Spleen (tissue), 11 donors: ENCODE measurements around the gene PTRH1. TPM values are rescaled to one million over a fixed set of nuclear protein-coding genes. Genes with fewer than 3 reads are reported as not detected.

Experiments
- DNase-seq: peaks from one replicate; pipeline ENCODE4 v3.0.0-alpha.2; 2020
- H3K27ac ChIP-seq, 8 donors: fragments of 200-600 bp; sonication (generic) in 7 of 8; 1 replicate in 4 of 8; 2 replicates in 4 of 8; pipeline versions ENCODE4 v1.5.0 to v1.8.0; 2016 to 2021; ENCODE audit warnings: inconsistent platforms in 4 of 8, mild to moderate bottlenecking in 4 of 8, moderate library complexity in 1 of 8
- H3K27me3 ChIP-seq, 7 donors: fragments of 200-600 bp; sonication (generic) in 6 of 7; replicated peaks in 1 of 7; 1 replicate in 4 of 7; 2 replicates in 3 of 7; pipeline versions ENCODE4 v1.5.0 to v1.8.0; 2016 to 2021; ENCODE audit warnings: inconsistent platforms in 3 of 7, mild to moderate bottlenecking in 1 of 7
- H3K36me3 ChIP-seq, 6 donors: fragments of 200-600 bp; sonication (generic) in 5 of 6; 1 replicate in 4 of 6; 2 replicates in 2 of 6; pipeline versions ENCODE4 v1.5.0 to v1.8.0; 2016 to 2021; ENCODE audit warnings: inconsistent platforms in 2 of 6
- H3K4me1 ChIP-seq, 6 donors: fragments of 200-600 bp; sonication (generic) in 5 of 6; 1 replicate in 3 of 6; 2 replicates in 3 of 6; pipeline versions ENCODE4 v1.5.0 to v1.8.0; 2016 to 2021; ENCODE audit warnings: inconsistent platforms in 3 of 6
- H3K4me3 ChIP-seq, 8 donors: fragments of 200-600 bp; sonication (generic) in 7 of 8; 1 replicate in 4 of 8; 2 replicates in 4 of 8; pipeline versions ENCODE4 v1.5.0 to v1.8.0; 2016 to 2021; ENCODE audit warnings: inconsistent platforms in 4 of 8, mild to moderate bottlenecking in 4 of 8, moderate library complexity in 2 of 8
- H3K9me3 ChIP-seq, 8 donors: fragments of 200-600 bp; sonication (generic) in 7 of 8; 1 replicate in 4 of 8; 2 replicates in 4 of 8; pipeline versions ENCODE4 v1.5.0 to v1.8.0; 2016 to 2021; ENCODE audit warnings: inconsistent platforms in 4 of 8
- POLR2A ChIP-seq, 3 donors: fragments of 450-650 bp; IDR thresholded peaks; one replicate each; pipeline ENCODE4 v1.5.1; 2017; ENCODE audit warnings: antibody characterized with exemption in 3 of 3, mild to moderate bottlenecking in 1 of 3
- POLR2AphosphoS5 ChIP-seq, 3 donors: sonication (generic); formaldehyde crosslinking; IDR thresholded peaks; one replicate each; pipeline ENCODE4 v1.5.1; 2017; ENCODE audit warnings: antibody characterized with exemption in 3 of 3
- WGBS, 5 donors: extraction: QIAGEN DNeasy Blood & Tissue Kit in 3 of 5; methylation state at CpG; one replicate each; pipeline versions ENCODE4 v1.1.5 to v1.1.7; 2013 to 2018; 5-methylcytosine and 5-hydroxymethylcytosine counted together
- intact Hi-C: fragments of 100-400 bp; cut with DNase I; formaldehyde crosslinking; loops from one replicate; pipeline ENCODE4 v1.15.0; 2023; ENCODE audit warnings: low total_unique reads
- polyA plus RNA-seq, 3 donors: library from polyadenylated mRNA; stranded (reverse); fragments of 200-250 nt; gene quantifications; one replicate each; pipeline ENCODE4 v1.2.1, GENCODE V29; 2013
- total RNA-seq, 7 donors: library from RNA; depleted of rRNA in 3 of 7; stranded (reverse); fragments of >200 nt in 3 of 7; fragmentation: NEBNext Ultra II Directional in 4 of 7; extraction: Animal tissue kit (Norgen Biotek cat#: 25700) in 4 of 7; gene quantifications; one replicate each; pipeline versions ENCODE4 v1.1.0 to v1.2.1, GENCODE V29; 2016 to 2021
- TF ChIP-seq, protein P1 (sequence below), 11 experiments: fragments of 200-600 bp in 7 of 11; fragments of 450-650 bp in 4 of 11; sonication (generic) in 4 of 11; IDR thresholded peaks in 8 of 11; conservative IDR thresholded peaks in 3 of 11; 1 replicate in 7 of 11; 2 replicates in 4 of 11; pipeline versions ENCODE4 v1.4.0 to v1.8.0; 2016 to 2021; ENCODE audit warnings: antibody characterized with exemption in 11 of 11, inconsistent platforms in 4 of 11, mild to moderate bottlenecking in 1 of 11
- donor health status: healthy with polysubstance abuse.
- donor health status: DM: no; HTN: no; CAD: no; lungs with moderate emphysema.
- donor health status: DM: no; HTN: no; CAD: no.
- donor health status: Bipolar disorder and iron deficiency.
- donor health status: healthy.
- donor health status: DM: no; HTN: no; CAD: no.
- donor health status: DM: yes; HTN: yes; CAD: no.

Gene PTRH1
- total and polyA plus RNA-seq, 10 donors, result 7.4 to 17.9 (median 11.5) TPM

DNA sequence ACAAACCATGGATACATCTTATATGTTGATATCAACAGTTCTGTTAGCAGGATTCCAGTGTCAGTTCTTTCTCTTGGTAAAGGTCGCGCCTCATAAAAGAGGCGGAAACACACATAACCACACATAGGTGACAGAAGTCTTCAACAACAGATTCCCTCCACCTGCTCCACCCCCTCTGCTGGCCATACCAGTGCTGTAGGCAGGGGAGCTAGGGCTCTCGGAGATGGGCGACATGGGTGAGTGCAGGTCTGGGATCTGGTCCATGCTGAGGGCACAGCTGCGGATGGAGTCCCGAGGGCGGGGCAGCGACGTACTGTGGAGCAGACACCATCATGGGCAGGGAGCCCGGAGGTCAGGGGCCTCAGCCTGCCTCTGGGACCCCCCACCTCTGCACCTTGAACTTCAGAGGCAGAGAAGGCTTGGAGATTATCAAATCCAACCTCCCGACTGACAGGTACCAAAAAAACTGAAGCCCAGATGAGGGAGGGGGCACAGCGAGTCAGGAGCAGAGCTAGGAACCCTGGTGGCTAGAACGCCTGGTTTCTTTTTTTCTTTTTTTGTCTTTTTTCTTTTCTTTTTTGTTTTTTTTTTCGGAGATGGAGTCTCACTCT lies 31.6 kb upstream of the PTRH1 start:
- no peak overlapping the region for H3K4me3 ChIP-seq
- H3K9me3 ChIP-seq, result no peaks in the 10 kb centered on the region
- H3K27me3 ChIP-seq, result no peaks in the 10 kb centered on the region
- no peak for DNase-seq
- H3K4me1 ChIP-seq, result peaks cover 0 to 49% (median 7%) of the 10 kb centered on the region in 6 donors
- H3K27ac ChIP-seq, result peak overlapping the region in 1 of 8 donors; percentile 30
- peaks cover 3 to 100% (median 96%) of the 10 kb centered on the region in 6 donors for H3K36me3 ChIP-seq
- WGBS, 5 donors, result 83 to 89% (median 88%) methylated on average over 15 of the region's 15 CpGs
- TF ChIP-seq, protein P1, sequence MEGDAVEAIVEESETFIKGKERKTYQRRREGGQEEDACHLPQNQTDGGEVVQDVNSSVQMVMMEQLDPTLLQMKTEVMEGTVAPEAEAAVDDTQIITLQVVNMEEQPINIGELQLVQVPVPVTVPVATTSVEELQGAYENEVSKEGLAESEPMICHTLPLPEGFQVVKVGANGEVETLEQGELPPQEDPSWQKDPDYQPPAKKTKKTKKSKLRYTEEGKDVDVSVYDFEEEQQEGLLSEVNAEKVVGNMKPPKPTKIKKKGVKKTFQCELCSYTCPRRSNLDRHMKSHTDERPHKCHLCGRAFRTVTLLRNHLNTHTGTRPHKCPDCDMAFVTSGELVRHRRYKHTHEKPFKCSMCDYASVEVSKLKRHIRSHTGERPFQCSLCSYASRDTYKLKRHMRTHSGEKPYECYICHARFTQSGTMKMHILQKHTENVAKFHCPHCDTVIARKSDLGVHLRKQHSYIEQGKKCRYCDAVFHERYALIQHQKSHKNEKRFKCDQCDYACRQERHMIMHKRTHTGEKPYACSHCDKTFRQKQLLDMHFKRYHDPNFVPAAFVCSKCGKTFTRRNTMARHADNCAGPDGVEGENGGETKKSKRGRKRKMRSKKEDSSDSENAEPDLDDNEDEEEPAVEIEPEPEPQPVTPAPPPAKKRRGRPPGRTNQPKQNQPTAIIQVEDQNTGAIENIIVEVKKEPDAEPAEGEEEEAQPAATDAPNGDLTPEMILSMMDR (IDR thresholded peaks at IDR 0.05 in 8 of 11, conservative IDR thresholded peaks at IDR 0.05 in 3 of 11), result peak in 1 of 11 experiments; percentile 15
- TF ChIP-seq POLR2A (IDR thresholded peaks at IDR 0.05), result no peak
- peak in 2 of 3 donors; percentile 45 to 75 for TF ChIP-seq POLR2AphosphoS5 (IDR thresholded peaks at IDR 0.05)
- intact Hi-C loops, result no loop called here

DNA sequence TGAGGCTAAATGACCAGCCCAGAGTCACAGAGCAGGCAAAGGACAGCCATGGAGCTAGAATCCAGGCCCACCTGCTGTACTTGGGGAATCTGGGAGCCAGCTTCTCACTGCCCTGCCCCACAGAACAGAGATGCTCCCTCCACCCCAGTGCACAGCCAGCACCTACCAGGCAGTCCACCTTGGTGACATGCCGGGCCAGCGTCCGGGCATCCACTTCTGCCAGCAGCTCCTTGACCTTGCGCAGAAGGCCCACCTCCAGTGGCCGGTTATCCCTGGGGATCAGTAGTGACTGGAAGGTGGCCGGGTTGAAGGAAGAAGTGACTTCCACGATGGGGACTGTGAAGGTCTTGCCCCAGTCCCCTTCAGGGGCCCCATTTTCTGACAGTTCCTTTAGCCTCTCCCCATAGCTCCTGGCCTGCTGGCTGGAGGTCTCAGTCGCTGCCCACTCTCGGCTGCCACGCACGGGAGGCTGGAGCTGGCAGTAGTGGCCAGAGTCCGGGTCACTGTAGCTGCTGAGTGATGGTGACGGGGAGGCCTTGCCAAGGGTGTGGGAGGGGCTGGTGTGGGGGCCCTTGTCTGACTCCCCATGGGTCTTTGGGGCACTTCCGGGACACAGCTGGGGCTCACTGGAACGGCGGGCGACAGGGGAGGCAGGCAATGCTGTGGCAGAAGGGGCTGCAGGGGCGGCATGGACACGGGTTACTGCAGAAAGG lies 29.1 kb upstream of the PTRH1 start:
- intact Hi-C loops, result no loop called here

DNA sequence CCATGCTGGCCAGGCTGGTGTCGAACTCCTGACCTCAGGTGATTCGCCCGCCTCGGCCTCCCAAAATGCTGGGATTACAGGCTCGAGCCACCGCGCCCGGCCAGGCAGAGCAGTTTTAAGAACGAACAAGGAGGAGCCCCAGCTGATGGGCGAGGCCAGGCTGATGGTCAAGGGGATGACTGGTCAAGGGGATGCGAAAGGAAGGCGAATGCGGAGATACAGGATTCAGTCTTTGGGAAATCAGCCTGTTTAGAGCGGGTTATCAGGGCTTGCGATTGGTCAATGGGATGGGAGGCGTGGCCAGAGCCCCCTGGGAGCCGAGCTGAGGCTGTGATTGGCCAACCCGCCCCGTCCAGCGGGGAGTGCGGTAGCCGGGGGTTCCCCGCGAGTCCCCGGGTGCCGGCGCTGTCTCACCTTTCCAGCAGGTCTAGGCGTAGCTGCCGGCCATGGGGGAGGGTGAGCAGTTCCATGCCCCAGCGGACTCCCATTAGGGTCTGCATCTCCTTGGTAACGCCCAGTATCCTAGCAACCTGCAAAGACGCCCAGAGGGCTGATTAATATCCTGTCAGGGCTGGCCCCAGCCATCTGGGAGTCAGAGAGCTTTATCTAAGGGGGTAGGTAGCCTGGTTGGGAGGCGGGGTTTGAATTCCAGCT lies 27.1 kb upstream of the PTRH1 start:
- H3K4me1 ChIP-seq, result peaks cover 0 to 27% (median 5%) of the 10 kb centered on the region in 6 donors
- no peaks in the 10 kb centered on the region for H3K9me3 ChIP-seq
- intact Hi-C loops, result no loop called here
- peak in 1 of 3 donors; percentile 69 for TF ChIP-seq POLR2AphosphoS5 (IDR thresholded peaks at IDR 0.05)
- TF ChIP-seq, protein P1 (IDR thresholded peaks at IDR 0.05 in 8 of 11, conservative IDR thresholded peaks at IDR 0.05 in 3 of 11), result no peak
- peak overlapping the region in 2 of 8 donors; percentile 5 to 33 for H3K27ac ChIP-seq
- H3K36me3 ChIP-seq, result peaks cover 3 to 100% (median 97%) of the 10 kb centered on the region in 6 donors
- no peaks in the 10 kb centered on the region for H3K27me3 ChIP-seq
- DNase-seq, result no peak
- WGBS, 5 donors, result 87 to 94% (median 93%) methylated on average over 33 of the region's 33 CpGs
- no peak overlapping the region for H3K4me3 ChIP-seq

More for the DNA sequence above, 29.1 kb upstream of the PTRH1 start:
- no peak overlapping the region for H3K4me3 ChIP-seq
- DNase-seq, result no peak
- peak in 2 of 3 donors; percentile 39 to 59 for TF ChIP-seq POLR2AphosphoS5 (IDR thresholded peaks at IDR 0.05)
- TF ChIP-seq, protein P1 (IDR thresholded peaks at IDR 0.05 in 8 of 11, conservative IDR thresholded peaks at IDR 0.05 in 3 of 11), result no peak
- 87 to 98% (median 91%) methylated on average over 17 to 19 of the region's 19 CpGs for WGBS, 5 donors
- no peaks in the 10 kb centered on the region for H3K27me3 ChIP-seq
- H3K9me3 ChIP-seq, result no peaks in the 10 kb centered on the region
- peaks cover 3 to 100% (median 97%) of the 10 kb centered on the region in 6 donors for H3K36me3 ChIP-seq
- peak overlapping the region in 1 of 8 donors; percentile 40 for H3K27ac ChIP-seq
- peaks cover 0 to 45% (median 7%) of the 10 kb centered on the region in 6 donors for H3K4me1 ChIP-seq
